OCI-LY7 (cell line): ENCODE data around the gene PDCD6IP.

Experiments used
- CTCF ChIP-seq: fragments of 200-600 bp; sonication (generic); conservative IDR thresholded peaks from 2 replicates; pipeline ENCODE4 v1.5.1; 2014; ENCODE audit warnings: mild to moderate bottlenecking, antibody characterized with exemption, low read length, moderate library complexity, mixed read lengths
- EZH2phosphoT487 ChIP-seq: fragments of 200-600 bp; sonication (generic); IDR thresholded peaks from 2 replicates; pipeline ENCODE4 v1.6.1; 2018; ENCODE audit warnings: low read depth, borderline replicate concordance, mild to moderate bottlenecking, mixed run types, antibody characterized with exemption, low read length, moderate library complexity, mixed read lengths

GRCh38 chr3:33848624-33849347, 50.4 kb downstream of the PDCD6IP start:
- TF ChIP-seq CTCF (no peak), EZH2phosphoT487 (no peak)
